PC-3 (cell line): ENCODE measurements around the gene RNF32. TPM values are rescaled to one million over a fixed set of nuclear protein-coding genes. Genes with fewer than 3 reads are reported as not detected.

Source experiments
- ATAC-seq: fragments of 200-7000 bp; cut with Tn5 transposase; 2 replicates; pipeline ENCODE4 v1.9.1; 2020; ENCODE audit warnings: mild to moderate bottlenecking, moderate library complexity
- BruUV-seq: library from RNA; stranded (reverse); fragments of 400-500 nt; replicated peaks from 2 replicates; lab custom pipeline; 2021; lab: Mats Ljungman, UMichigan
- CTCF ChIA-PET: fragments of 300-600 bp; sonication (Branson Sonifier 250); formaldehyde crosslinking; loops from one replicate; lab custom pipeline; 2022; ENCODE audit warnings: antibody characterized with exemption; lab: Charles Lee
- POLR2A ChIA-PET: fragments of 300-600 bp; sonication (Branson Sonifier 250); formaldehyde crosslinking; loops from one replicate; lab custom pipeline; 2022; ENCODE audit warnings: antibody characterized with exemption; ENCODE audit not compliant: unreplicated experiment; lab: Charles Lee
- DNase-seq: peaks from one replicate; pipeline ENCODE4 v3.0.0-alpha.2; 2015
- H2AFZ ChIP-seq: fragments of 300-600 bp; sonication (generic); 2 replicates; pipeline ENCODE4 v1.6.0; 2016; ENCODE audit warnings: antibody characterized with exemption, low read length
- H3F3A ChIP-seq: fragments of 300-600 bp; sonication (generic); one replicate; pipeline ENCODE4 v1.6.0; 2017; ENCODE audit warnings: antibody characterized with exemption, low read length, control low read depth, mild to moderate bottlenecking; ENCODE audit not compliant: unreplicated experiment
- H3K27ac ChIP-seq: fragments of 300-600 bp; sonication (generic); 2 replicates; pipeline ENCODE4 v1.5.1; 2016; ENCODE audit warnings: mild to moderate bottlenecking, low read length
- H3K27me3 ChIP-seq: fragments of 300-600 bp; sonication (generic); 2 replicates; pipeline ENCODE4 v1.6.1; 2016; ENCODE audit warnings: low read length, mixed read lengths
- H3K36me3 ChIP-seq: fragments of 300-600 bp; sonication (generic); 2 replicates; pipeline ENCODE4 v1.6.1; 2016; ENCODE audit warnings: low read depth, mixed run types, low read length, mixed read lengths
- H3K4me1 ChIP-seq: fragments of 300-600 bp; sonication (generic); 2 replicates; pipeline ENCODE4 v1.5.1; 2016; ENCODE audit warnings: low read length; ENCODE audit not compliant: insufficient read depth
- H3K4me2 ChIP-seq: fragments of 300-600 bp; sonication (generic); 2 replicates; pipeline ENCODE4 v1.6.0; 2016; ENCODE audit warnings: low read length
- H3K4me3 ChIP-seq: fragments of 300-600 bp; sonication (generic); 2 replicates; pipeline ENCODE4 v1.5.1; 2016; ENCODE audit warnings: mild to moderate bottlenecking, low read length, mixed read lengths
- H3K79me2 ChIP-seq: fragments of 300-600 bp; sonication (generic); 2 replicates; pipeline ENCODE4 v1.6.1; 2017; ENCODE audit warnings: low read length, mixed read lengths
- H3K9ac ChIP-seq: fragments of 300-600 bp; sonication (generic); 2 replicates; pipeline ENCODE4 v1.6.0; 2016; ENCODE audit warnings: mild to moderate bottlenecking, low read length
- H3K9me2 ChIP-seq: fragments of 300-600 bp; sonication (generic); replicated peaks from 2 replicates; pipeline ENCODE4 v1.6.1; 2016; ENCODE audit warnings: mixed run types, low read length, mixed read lengths
- H3K9me3 ChIP-seq: fragments of 300-600 bp; sonication (generic); 2 replicates; pipeline ENCODE4 v1.6.1; 2016; ENCODE audit warnings: low read length, mixed read lengths
- H4K20me1 ChIP-seq: fragments of 300-600 bp; sonication (generic); 2 replicates; pipeline ENCODE4 v1.6.1; 2016; ENCODE audit warnings: low read length, mixed read lengths
- EZH2 ChIP-seq: fragments of 300-600 bp; sonication (generic); IDR thresholded peaks from one replicate; pipeline ENCODE4 v1.6.1; 2017; ENCODE audit warnings: antibody characterized with exemption, mild to moderate bottlenecking, low read length; ENCODE audit not compliant: unreplicated experiment
- EZH2phosphoT487 ChIP-seq: fragments of 300-600 bp; sonication (generic); IDR thresholded peaks from 2 replicates; pipeline ENCODE4 v1.6.1; 2018; ENCODE audit warnings: mild to moderate bottlenecking, antibody characterized with exemption, low read length, borderline replicate concordance
- intact Hi-C: fragments of 100-400 bp; cut with micrococcal nuclease; formaldehyde crosslinking; loops from 2 replicates; pipeline ENCODE4 v1.9.0; 2023
- total RNA-seq: library from RNA; depleted of rRNA; stranded (reverse); fragments of >200 nt; gene quantifications from 2 replicates; pipeline ENCODE4 v1.2.3, GENCODE V29; 2014
- TF ChIP-seq, protein P1 (sequence below): fragments of 300-600 bp; sonication (generic); conservative IDR thresholded peaks from 2 replicates; pipeline ENCODE4 v1.5.1; 2017; ENCODE audit warnings: antibody characterized with exemption, low read depth, mild to moderate bottlenecking, low read length

RNF32 gene
- total RNA-seq, 1 experiment from 2014 or later: 1.7 TPM

DNA sequence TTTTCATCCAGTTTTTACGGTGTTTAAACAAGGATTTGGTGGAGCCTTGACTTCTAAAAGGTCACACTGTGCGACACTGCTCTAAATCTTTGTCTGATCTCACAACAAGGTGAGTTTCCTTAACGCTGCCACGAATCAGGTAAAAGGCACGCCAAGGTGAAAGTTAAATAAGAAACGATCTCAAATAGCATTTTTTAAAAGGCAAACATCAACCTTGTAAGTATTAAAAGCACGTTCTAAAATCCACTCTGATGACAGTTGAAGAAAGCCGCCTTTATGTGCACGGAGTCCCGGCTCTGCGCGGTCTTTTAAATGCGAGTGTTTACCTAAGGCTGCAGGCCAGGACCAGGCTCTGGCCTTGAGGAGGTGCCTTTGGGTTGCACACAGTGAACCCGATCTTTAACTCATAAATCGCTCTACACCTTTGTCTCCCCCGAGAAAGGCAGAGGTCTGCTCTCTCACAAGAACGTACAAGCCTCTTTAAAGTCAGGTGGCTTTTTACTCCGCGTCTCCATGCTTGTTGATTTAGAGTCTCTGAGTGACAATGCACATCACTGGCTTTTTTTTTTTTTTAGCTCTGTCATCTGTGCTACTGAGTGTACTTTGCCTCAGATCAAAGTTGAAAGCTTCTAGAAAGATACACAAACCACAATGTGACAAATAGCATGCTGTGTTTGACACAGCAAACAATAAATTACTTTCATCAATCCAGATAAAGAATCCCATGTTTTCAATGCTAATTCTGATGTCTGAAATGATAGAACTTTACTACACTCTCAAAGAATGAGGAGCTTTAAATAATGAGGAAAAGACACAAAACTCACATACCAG is 25.9 kb upstream of the RNF32 start:
- Histone ChIP-seq H4K20me1 (no peaks in the 10 kb centered on the region), H3K4me2 (peak overlapping the region; percentile 37), H3K9me3 (no peaks in the 10 kb centered on the region), H3K27ac (no peak overlapping the region), H3K4me1 (no peaks in the 10 kb centered on the region), H2AFZ (peak overlapping the region; percentile 48; the same call in 1 of the 2 replicates), H3K9ac (no peak overlapping the region), H3K79me2 (no peaks in the 10 kb centered on the region), H3F3A (no peaks in the 10 kb centered on the region), H3K9me2 (no peaks in the 10 kb centered on the region), H3K27me3 (peaks cover 11% of the 10 kb centered on the region), H3K4me3 (no peak overlapping the region), H3K36me3 (no peaks in the 10 kb centered on the region)
- ATAC-seq (peak; percentile 53), DNase-seq (no peak)
- no TSS peak for BruUV-seq
- intact Hi-C loops: no loop called here
- ChIA-PET CTCF (no interaction called here), POLR2A (interaction anchor here (0.6 kb wide), 1 partner anchor 718 kb away, joined by 10 read pairs; no protein-coding TSS in a partner anchor)
- no peak for TF ChIP-seq EZH2phosphoT487
- no peak for TF ChIP-seq EZH2
- TF ChIP-seq, protein P1, sequence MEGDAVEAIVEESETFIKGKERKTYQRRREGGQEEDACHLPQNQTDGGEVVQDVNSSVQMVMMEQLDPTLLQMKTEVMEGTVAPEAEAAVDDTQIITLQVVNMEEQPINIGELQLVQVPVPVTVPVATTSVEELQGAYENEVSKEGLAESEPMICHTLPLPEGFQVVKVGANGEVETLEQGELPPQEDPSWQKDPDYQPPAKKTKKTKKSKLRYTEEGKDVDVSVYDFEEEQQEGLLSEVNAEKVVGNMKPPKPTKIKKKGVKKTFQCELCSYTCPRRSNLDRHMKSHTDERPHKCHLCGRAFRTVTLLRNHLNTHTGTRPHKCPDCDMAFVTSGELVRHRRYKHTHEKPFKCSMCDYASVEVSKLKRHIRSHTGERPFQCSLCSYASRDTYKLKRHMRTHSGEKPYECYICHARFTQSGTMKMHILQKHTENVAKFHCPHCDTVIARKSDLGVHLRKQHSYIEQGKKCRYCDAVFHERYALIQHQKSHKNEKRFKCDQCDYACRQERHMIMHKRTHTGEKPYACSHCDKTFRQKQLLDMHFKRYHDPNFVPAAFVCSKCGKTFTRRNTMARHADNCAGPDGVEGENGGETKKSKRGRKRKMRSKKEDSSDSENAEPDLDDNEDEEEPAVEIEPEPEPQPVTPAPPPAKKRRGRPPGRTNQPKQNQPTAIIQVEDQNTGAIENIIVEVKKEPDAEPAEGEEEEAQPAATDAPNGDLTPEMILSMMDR: no peak

DNA sequence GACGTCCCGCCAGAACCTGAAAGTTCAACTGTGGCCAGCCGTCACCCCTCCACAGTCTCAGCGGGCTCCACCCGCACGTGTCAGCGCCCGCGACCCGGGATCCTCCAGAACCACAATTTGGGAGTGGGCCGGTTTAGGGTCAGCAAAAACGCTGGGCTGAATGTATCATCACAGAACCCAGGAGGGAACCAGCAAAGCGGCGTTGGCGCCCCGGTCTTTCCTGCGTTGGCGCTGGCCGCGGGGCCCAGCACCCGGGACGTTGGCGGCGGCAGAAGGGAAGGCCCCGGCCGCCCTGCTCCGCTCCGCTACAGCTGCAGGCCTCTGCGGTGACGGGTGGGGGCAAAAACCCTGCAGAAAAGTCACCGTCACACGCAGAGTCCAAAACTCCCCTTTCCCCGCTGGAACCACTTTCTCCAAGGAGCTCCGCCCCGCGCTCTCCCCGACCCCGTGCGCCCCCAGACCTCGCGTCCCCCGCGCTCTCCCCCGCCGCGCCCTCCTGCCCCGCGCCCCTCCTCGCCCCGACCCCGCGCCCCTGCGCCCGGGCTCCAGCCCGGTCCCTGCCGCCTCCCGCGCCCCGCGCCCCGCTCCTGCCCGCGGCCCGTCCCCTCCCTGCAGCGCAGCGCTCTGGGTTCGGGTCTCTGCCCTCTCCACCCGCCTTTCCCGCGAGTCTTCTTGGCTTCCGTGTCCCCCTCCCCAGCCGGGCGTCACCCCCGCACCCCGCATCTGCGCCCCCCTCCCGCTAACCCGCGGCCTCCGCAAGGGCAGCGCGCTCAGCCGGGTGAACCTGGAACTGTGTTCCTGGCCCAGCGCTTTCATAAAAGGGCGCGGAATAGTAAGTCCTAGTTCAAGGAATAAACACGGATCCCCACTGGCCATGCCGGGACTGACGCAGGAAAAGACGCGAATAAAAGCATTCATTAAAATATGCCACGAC is 24.0 kb upstream of the RNF32 start:
- H3K27ac ChIP-seq: no peak overlapping the region
- ChIA-PET POLR2A (no interaction called here), CTCF (no interaction called here)
- H3K9me2 ChIP-seq: no peaks in the 10 kb centered on the region
- H3F3A ChIP-seq: no peaks in the 10 kb centered on the region
- ATAC-seq (no peak), DNase-seq (no peak)
- no peaks in the 10 kb centered on the region for H3K36me3 ChIP-seq
- intact Hi-C loops: no loop called here
- no peak overlapping the region for H2AFZ ChIP-seq
- no TSS peak for BruUV-seq
- H3K79me2 ChIP-seq: no peaks in the 10 kb centered on the region
- no peak overlapping the region for H3K4me3 ChIP-seq
- H3K9me3 ChIP-seq: no peaks in the 10 kb centered on the region
- H4K20me1 ChIP-seq: no peaks in the 10 kb centered on the region
- H3K4me1 ChIP-seq: no peaks in the 10 kb centered on the region
- peaks cover 11% of the 10 kb centered on the region for H3K27me3 ChIP-seq
- no peak overlapping the region for H3K4me2 ChIP-seq
- H3K9ac ChIP-seq: no peak overlapping the region
- TF ChIP-seq, protein P1: no peak
- no peak for TF ChIP-seq EZH2phosphoT487
